ENCODE results near the gene PALD1.

- TF ChIP-seq CTCF (IDR thresholded peaks at IDR 0.05; ENCODE audit: insufficient read depth, low read depth, low read length) (no peak), EZH2 (IDR thresholded peaks at IDR 0.05; ENCODE audit: insufficient read depth, low read length) (no peak)
Measured at GRCh38 chr10:70437721-70438120, 40.8 kb upstream of the PALD1 start.
